PC-3 (cell line): ENCODE data around the gene PARVA.

Experiments used
- CTCF ChIP-seq: fragments of 300-600 bp; sonication (generic); conservative IDR thresholded peaks from 2 replicates; pipeline ENCODE4 v1.5.1; 2017; ENCODE audit warnings: antibody characterized with exemption, low read depth, mild to moderate bottlenecking, low read length
- EZH2 ChIP-seq: fragments of 300-600 bp; sonication (generic); IDR thresholded peaks from one replicate; pipeline ENCODE4 v1.6.1; 2017; ENCODE audit warnings: antibody characterized with exemption, mild to moderate bottlenecking, low read length; ENCODE audit not compliant: unreplicated experiment
- EZH2phosphoT487 ChIP-seq: fragments of 300-600 bp; sonication (generic); IDR thresholded peaks from 2 replicates; pipeline ENCODE4 v1.6.1; 2018; ENCODE audit warnings: mild to moderate bottlenecking, antibody characterized with exemption, low read length, borderline replicate concordance

- TF ChIP-seq CTCF, result no peak
- TF ChIP-seq EZH2, result no peak
- TF ChIP-seq EZH2phosphoT487, result no peak
Measured at GRCh38 chr11:12329169-12329568, 48.2 kb upstream of the PARVA start.
